GM12874 (cell line): ENCODE data around the gene TMEM250.

ENCODE experiments used
- TF ChIP-seq, protein P1 (sequence below): IDR thresholded peaks from 2 replicates; pipeline ENCODE4 v1.5.1; 2011; ENCODE audit warnings: low read depth, mild to moderate bottlenecking, control low read depth, low read length, moderate library complexity; ENCODE audit not compliant: insufficient read depth

TMEM250 gene

DNA sequence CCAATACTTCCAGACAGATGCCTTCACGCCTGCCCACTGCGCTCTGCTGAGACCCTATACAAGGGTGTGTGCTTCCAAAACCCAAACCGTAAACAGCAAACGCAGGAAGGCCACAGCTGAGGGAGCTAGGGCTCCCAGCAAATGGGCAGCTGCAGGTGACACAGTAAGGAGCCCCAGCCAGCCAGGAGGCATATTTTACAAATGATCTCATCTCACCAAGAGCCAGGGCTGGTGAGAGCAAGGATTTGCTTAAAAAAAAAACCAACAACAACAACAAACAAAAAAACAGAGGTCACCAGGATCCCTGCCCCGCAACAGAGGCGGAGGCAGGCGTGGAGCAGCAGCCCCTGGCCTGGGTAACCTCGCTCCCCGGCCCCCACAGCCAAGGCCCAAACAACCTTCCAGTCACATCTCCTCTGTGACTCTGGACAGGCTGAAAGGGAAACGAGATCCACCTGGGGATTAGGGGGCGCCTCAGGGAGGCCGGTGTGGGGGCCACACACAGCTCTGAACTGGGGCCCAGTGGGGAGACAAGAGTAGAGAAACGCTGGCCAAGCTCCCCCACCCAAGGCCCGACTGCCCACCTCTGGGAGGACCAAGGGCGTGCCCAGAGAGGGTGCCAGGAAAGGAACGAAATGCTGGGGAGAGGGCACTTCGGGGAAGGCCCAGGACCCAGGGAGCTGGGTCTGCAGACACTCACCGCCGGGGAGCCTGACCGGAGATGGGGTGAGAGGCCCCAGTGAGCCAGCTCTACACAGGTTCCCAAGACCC lies 26.9 kb downstream of the TMEM250 start:
- TF ChIP-seq, protein P1, sequence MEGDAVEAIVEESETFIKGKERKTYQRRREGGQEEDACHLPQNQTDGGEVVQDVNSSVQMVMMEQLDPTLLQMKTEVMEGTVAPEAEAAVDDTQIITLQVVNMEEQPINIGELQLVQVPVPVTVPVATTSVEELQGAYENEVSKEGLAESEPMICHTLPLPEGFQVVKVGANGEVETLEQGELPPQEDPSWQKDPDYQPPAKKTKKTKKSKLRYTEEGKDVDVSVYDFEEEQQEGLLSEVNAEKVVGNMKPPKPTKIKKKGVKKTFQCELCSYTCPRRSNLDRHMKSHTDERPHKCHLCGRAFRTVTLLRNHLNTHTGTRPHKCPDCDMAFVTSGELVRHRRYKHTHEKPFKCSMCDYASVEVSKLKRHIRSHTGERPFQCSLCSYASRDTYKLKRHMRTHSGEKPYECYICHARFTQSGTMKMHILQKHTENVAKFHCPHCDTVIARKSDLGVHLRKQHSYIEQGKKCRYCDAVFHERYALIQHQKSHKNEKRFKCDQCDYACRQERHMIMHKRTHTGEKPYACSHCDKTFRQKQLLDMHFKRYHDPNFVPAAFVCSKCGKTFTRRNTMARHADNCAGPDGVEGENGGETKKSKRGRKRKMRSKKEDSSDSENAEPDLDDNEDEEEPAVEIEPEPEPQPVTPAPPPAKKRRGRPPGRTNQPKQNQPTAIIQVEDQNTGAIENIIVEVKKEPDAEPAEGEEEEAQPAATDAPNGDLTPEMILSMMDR, result no peak

DNA sequence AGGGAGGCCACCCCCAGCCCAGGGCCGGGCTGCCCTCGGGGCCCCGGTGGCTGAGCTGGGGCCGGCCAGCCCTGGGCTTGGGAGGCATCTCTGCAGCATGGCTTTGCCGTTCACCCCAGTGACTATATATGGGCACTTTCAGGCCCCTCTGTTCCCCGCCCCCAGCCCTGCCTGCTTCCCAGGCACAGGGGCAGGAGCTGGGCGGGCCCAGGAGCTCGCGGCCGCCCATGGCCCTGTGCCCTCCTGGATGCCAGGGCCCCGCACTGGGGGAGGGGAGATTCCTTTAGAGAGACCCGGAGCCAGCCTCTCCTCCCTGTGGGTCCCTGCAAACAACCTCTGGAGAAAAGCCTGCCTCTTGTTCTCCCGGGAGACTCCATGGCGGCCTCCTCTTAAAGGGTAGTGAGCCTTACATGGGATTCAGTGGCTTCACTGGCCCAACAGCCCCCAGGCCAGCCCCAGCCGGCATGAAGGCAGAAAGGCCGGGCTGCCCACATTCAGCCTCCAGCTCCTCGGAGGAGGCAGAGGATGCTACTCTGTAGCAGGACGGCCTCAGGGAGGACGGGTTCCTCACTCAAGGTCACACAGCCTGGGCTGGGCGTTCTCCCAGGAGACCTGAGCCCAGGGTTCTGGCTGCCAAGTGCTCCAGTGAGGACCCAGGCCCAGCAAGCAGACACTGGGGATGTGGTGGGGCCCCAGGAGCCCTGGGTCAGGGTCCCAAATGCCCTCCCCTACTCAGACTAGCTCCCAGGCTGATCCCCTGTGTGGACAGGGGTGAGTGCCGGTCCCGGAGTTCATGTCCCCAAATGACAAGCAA lies 27.7 kb downstream of the TMEM250 start:
- TF ChIP-seq, protein P1, result no peak

DNA sequence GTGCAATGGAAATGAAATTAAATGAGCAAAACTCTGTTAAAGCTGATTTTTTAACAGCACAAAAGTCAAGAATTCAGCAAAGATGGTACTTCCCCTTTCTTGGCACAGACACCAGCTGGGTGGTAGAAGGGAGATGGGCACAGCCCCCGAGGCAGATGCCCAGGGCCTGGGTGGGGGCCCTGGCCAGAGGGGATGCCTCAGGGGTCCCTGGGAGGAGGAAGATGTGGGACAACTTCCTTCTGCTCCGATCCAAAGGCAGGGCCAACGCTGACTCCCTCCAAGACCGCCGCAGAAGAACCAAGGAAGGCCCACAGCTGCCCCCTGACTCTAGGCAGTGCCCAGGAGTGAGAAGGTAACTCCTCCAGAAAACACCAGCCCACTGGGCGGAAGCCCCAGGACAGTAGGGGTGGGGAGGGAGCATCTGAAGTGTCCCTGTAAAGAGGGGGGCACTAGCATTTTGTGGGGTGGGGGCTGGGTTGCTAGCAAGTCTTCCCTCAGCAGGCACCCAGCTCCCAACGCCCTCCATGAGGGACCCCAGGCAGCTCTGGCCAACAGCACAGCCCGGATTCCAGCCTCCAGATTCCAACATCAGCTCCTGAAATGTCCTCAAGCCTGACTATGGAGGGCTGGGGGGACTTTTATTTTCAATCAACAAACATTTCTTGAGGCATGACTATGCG lies 28.5 kb downstream of the TMEM250 start:
- TF ChIP-seq, protein P1, result no peak

DNA sequence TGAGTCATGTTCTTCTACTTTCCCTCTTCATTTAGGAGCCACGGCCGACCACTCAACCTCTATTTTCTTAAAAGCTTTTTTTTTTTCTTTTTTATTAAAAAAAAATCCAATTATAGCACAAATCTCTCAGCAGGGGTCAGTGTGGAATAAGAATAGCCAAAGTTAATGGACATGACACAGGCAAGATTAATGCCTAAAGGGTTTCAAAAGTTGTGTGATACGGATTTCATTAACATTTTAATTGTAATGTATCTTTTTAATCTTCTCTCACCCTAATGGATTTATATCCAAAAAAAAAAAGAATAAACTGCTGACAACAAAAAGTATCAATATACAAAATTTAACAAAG lies 29.0 kb downstream of the TMEM250 start:
- TF ChIP-seq, protein P1, result no peak

DNA sequence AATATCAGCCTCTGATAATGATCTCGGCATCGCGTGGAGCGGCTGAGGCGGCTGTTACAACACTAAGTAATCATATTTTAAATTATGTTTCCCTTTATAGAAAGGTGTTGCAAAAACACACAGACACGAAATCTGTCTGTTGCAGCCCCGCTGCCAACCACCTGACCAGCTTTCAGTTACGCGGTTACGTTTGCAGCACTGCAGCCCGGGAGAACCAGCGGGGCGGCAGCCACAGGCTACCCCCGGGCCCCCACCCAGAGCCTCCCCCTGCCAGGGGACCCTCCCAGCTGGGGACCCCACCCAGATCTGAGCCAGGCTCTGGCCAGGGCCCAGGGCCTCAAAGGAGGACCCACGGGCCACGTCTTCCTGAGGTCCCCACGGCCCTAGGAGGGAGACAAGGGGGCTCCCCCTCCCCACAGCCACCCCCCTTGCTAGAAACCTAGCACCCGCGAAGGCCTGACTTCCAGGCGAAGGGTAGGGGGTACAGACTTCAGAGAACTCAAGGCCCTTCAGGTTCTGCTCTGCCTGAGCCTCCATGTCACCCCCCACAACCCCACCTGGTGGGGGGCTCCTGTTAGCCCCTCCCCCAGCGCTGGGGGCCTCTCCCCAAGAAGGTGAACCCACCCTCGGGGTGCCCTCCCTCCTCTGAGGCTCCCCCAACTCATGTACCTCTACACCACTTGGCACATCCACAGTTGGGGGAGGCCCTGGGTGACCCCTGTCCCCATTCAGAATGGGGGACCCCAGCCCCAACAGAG lies 29.6 kb downstream of the TMEM250 start:
- TF ChIP-seq, protein P1, result no peak

DNA sequence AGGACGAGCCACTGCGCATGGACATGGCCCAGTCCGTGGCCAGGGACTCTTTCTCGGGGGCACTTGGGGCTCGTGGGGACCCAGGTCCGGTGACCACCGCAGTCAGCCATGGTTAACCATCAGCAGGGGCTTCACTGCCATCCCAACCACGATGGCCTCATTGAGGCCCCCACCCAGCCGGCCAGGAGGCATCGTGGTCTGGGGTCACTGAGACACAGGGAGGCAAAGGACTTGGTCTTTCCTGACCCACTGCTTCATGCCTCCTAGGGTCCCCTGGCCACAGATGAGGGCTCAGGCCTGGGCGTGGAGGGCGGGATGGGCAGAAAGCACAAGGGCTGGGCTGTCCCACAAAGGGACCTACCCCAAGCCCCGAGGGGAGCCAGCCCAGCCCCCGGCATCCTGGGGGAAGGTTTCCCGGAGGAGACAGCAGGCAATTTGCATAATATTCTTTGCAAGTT lies 30.2 kb downstream of the TMEM250 start:
- TF ChIP-seq, protein P1, result no peak
